NCI-H2196 treated with DMSO at 0.1 percent for 48 hours (cell line): ENCODE results near the gene MIF.

Experiments used
- DNase-seq: peaks from one replicate; lab custom pipeline; 2025; ENCODE audit not compliant: unreplicated experiment; lab: John Stamatoyannopoulos, UW

MIF gene

GRCh38 chr22:23875801-23876200 lies 18.4 kb upstream of the MIF start:
- no peak for DNase-seq

GRCh38 chr22:23877566-23877965 lies 16.6 kb upstream of the MIF start:
- no peak for DNase-seq

- DNase-seq, result no peak
Observed at GRCh38 chr22:23878219-23878618, 16.0 kb upstream of the MIF start.

GRCh38 chr22:23882370-23882769 lies 11.8 kb upstream of the MIF start:
- DNase-seq, result no peak

GRCh38 chr22:23883658-23884057 lies 10.5 kb upstream of the MIF start:
- no peak for DNase-seq

- DNase-seq, result no peak
Observed at GRCh38 chr22:23884140-23884539, 10.0 kb upstream of the MIF start.

- DNase-seq, result no peak
Observed at GRCh38 chr22:23888615-23889401, 5.4 kb upstream of the MIF start.

GRCh38 chr22:23889620-23890019 lies 4.6 kb upstream of the MIF start:
- no peak for DNase-seq

GRCh38 chr22:23891726-23892125 lies 2.5 kb upstream of the MIF start:
- DNase-seq, result no peak

GRCh38 chr22:23892130-23892529 lies 2.1 kb upstream of the MIF start:
- DNase-seq, result no peak

GRCh38 chr22:23892706-23893105 lies 1.5 kb upstream of the MIF start:
- DNase-seq, result no peak

GRCh38 chr22:23893121-23893944 lies 850 bp upstream of the MIF start:
- no peak for DNase-seq

- peak; percentile 66 for DNase-seq
Observed at GRCh38 chr22:23894710-23895598, 771 bp downstream of the MIF start.

GRCh38 chr22:23895599-23896144 lies 1.5 kb downstream of the MIF start:
- no peak for DNase-seq

- DNase-seq, result no peak
Observed at GRCh38 chr22:23896166-23896522, 2.0 kb downstream of the MIF start.

- DNase-seq, result no peak
Observed at GRCh38 chr22:23896523-23897186, 2.5 kb downstream of the MIF start.

GRCh38 chr22:23897320-23897719 lies 3.1 kb downstream of the MIF start:
- DNase-seq, result no peak

GRCh38 chr22:23898006-23898974 lies 4.1 kb downstream of the MIF start:
- DNase-seq, result no peak

- DNase-seq, result no peak
Observed at GRCh38 chr22:23899042-23899745, 5.0 kb downstream of the MIF start.
